HepG2 (cell line): ENCODE measurements around the gene VPS25. TPM values are rescaled to one million over a fixed set of nuclear protein-coding genes. Genes with fewer than 3 reads are reported as not detected.

Experiments used
- ARID5B ChIP-seq: IDR thresholded peaks from 2 replicates; pipeline ENCODE4 v1.4.0; 2020; ENCODE audit warnings: mild to moderate bottlenecking, missing genetic modification reagents
- BRCA1 ChIP-seq: sonication (generic); formaldehyde crosslinking; IDR thresholded peaks from 2 replicates; pipeline ENCODE4 v1.4.0; 2020; ENCODE audit warnings: missing genetic modification reagents
- CBX5 ChIP-seq: sonication (generic); formaldehyde crosslinking; IDR thresholded peaks from 2 replicates; pipeline ENCODE4 v1.4.0; 2020; ENCODE audit warnings: missing genetic modification reagents, borderline replicate concordance
- CCDC6 ChIP-seq: sonication (generic); formaldehyde crosslinking; IDR thresholded peaks from 2 replicates; pipeline ENCODE4 v1.8.1; 2022; ENCODE audit warnings: mild to moderate bottlenecking, missing genetic modification reagents, moderate library complexity
- HDAC6 ChIP-seq: fragments of 200-600 bp; sonication (generic); IDR thresholded peaks from 2 replicates; pipeline ENCODE4 v1.7.0; 2017; ENCODE audit warnings: mild to moderate bottlenecking, antibody characterized with exemption, low read length, low read depth
- MED8 ChIP-seq: sonication (generic); formaldehyde crosslinking; IDR thresholded peaks from 2 replicates; pipeline ENCODE4 v1.8.1; 2023; ENCODE audit warnings: mild to moderate bottlenecking, missing genetic modification reagents; ENCODE audit not compliant: insufficient replicate concordance
- MXD4 ChIP-seq: IDR thresholded peaks from 2 replicates; pipeline ENCODE4 v1.6.1; 2016; ENCODE audit warnings: mild to moderate bottlenecking, missing biosample characterization, missing genetic modification reagents
- RFX3 ChIP-seq: IDR thresholded peaks from 2 replicates; pipeline ENCODE4 v1.6.1; 2016; ENCODE audit warnings: missing biosample characterization, missing genetic modification reagents
- SATB2 ChIP-seq: sonication (generic); formaldehyde crosslinking; IDR thresholded peaks from 2 replicates; pipeline ENCODE4 v1.5.0; 2020; ENCODE audit warnings: missing genetic modification reagents
- SIX4 ChIP-seq: sonication (generic); formaldehyde crosslinking; IDR thresholded peaks from 2 replicates; pipeline ENCODE4 v1.4.0; 2020; ENCODE audit warnings: missing genetic modification reagents
- STAT5B ChIP-seq: sonication (generic); formaldehyde crosslinking; IDR thresholded peaks from 2 replicates; pipeline ENCODE4 v1.4.0; 2020; ENCODE audit warnings: missing genetic modification reagents
- ZBTB20 ChIP-seq: sonication (generic); formaldehyde crosslinking; IDR thresholded peaks from 2 replicates; pipeline ENCODE4 v1.8.1; 2023; ENCODE audit warnings: missing genetic modification reagents, low read depth, mild to moderate bottlenecking, borderline replicate concordance
- ZC3H13 ChIP-seq: sonication (generic); formaldehyde crosslinking; IDR thresholded peaks from 2 replicates; pipeline ENCODE4 v1.8.1; 2023; ENCODE audit warnings: mild to moderate bottlenecking, missing genetic modification reagents, moderate library complexity
- ZFP90 ChIP-seq: sonication (generic); formaldehyde crosslinking; IDR thresholded peaks from 2 replicates; pipeline ENCODE4 v1.8.0; 2022; ENCODE audit warnings: missing genetic modification reagents, mild to moderate bottlenecking, inconsistent platforms, borderline replicate concordance
- ZNF7 ChIP-seq: IDR thresholded peaks from 2 replicates; pipeline ENCODE4 v1.6.1; 2016; ENCODE audit warnings: missing biosample characterization, missing genetic modification reagents
- ZNF761 ChIP-seq: sonication (generic); formaldehyde crosslinking; conservative IDR thresholded peaks from 2 replicates; pipeline ENCODE4 v1.4.0; 2020; ENCODE audit warnings: mild to moderate bottlenecking, missing genetic modification reagents
- ZSCAN9 ChIP-seq: IDR thresholded peaks from 2 replicates; pipeline ENCODE4 v1.6.1; 2016; ENCODE audit warnings: borderline replicate concordance
- polyA plus RNA-seq, 8 experiments: library from polyadenylated mRNA; depleted of rRNA in 3 of 8; stranded (reverse) in 7 of 8; unstranded in 1 of 8; fragments of >200 nt; fragmentation: Illumina TruSeq in 4 of 8; extraction: Trizol in 4 of 8; gene quantifications; 2 replicates each; pipeline versions ENCODE4 v1.2.1 to v1.2.3, GENCODE V29; 2011 to 2016; ENCODE audit warnings: low read depth in 4 of 8, missing spikeins in 1 of 8, mixed read lengths in 1 of 8; ENCODE audit not compliant: insufficient read depth in 1 of 8
- total RNA-seq, 5 experiments: library from RNA; depleted of rRNA; stranded (reverse); fragments of >200 nt; fragmentation: Illumina TruSeq; extraction: Trizol; gene quantifications; 2 replicates each; pipeline ENCODE4 v1.2.3, GENCODE V29; 2016; ENCODE audit warnings: low read depth in 1 of 5
- TF ChIP-seq, protein P1 (sequence below): sonication (generic); formaldehyde crosslinking; conservative IDR thresholded peaks from 2 replicates; pipeline ENCODE4 v1.4.0; 2020; ENCODE audit warnings: missing genetic modification reagents
- TF ChIP-seq, protein P2 (sequence below): sonication (generic); formaldehyde crosslinking; IDR thresholded peaks from 2 replicates; pipeline ENCODE4 v1.9.0; 2021; ENCODE audit warnings: mild to moderate bottlenecking, missing genetic modification reagents

The VPS25 gene
- total and polyA plus RNA-seq, 2 of the 13 experiments (the other 11 are each of a cell fraction or from before 2014, with no cell fraction given), result 161 to 249 TPM

GRCh38 chr17:42773290-42774035 lies at the start of gene VPS25 (continued):
- TF ChIP-seq BRCA1 (CRISPR knock-in tag) (0 out of 2 replicates have a peak, but pooled peaks have one; percentile 59), RFX3 (peak; percentile 58; the same call in 1 of the 2 replicates), MED8 (peak; percentile 97), ZC3H13 (CRISPR knock-in tag) (peak; percentile 66; the same call in 1 of the 2 replicates), ZNF761 (0 out of 2 replicates have a peak, but pooled peaks have one; percentile 81), CBX5 (peak; percentile 98), MXD4 (CRISPR knock-in tag) (peak; percentile 91), ZBTB20 (CRISPR knock-in tag) (peak; percentile 60; the same call in 1 of the 2 replicates), ZFP90 (CRISPR knock-in tag) (peak; percentile 98), SATB2 (peak; percentile 88), HDAC6 (no peak), ZSCAN9 (CRISPR knock-in tag) (peak; percentile 98), STAT5B (CRISPR knock-in tag) (no peak), CCDC6 (CRISPR knock-in tag) (0 out of 2 replicates have a peak, but pooled peaks have one; percentile 47), ZNF7 (CRISPR knock-in tag) (peak; percentile 40; the same call in 1 of the 2 replicates), SIX4 (CRISPR knock-in tag) (peak; percentile 83), ARID5B (CRISPR knock-in tag) (peak; percentile 79)
- TF ChIP-seq, protein P1, sequence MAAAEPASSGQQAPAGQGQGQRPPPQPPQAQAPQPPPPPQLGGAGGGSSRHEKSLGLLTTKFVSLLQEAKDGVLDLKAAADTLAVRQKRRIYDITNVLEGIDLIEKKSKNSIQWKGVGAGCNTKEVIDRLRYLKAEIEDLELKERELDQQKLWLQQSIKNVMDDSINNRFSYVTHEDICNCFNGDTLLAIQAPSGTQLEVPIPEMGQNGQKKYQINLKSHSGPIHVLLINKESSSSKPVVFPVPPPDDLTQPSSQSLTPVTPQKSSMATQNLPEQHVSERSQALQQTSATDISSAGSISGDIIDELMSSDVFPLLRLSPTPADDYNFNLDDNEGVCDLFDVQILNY (CRISPR knock-in tag), result peak; percentile 7; the same call in 1 of the 2 replicates
- TF ChIP-seq, protein P2, sequence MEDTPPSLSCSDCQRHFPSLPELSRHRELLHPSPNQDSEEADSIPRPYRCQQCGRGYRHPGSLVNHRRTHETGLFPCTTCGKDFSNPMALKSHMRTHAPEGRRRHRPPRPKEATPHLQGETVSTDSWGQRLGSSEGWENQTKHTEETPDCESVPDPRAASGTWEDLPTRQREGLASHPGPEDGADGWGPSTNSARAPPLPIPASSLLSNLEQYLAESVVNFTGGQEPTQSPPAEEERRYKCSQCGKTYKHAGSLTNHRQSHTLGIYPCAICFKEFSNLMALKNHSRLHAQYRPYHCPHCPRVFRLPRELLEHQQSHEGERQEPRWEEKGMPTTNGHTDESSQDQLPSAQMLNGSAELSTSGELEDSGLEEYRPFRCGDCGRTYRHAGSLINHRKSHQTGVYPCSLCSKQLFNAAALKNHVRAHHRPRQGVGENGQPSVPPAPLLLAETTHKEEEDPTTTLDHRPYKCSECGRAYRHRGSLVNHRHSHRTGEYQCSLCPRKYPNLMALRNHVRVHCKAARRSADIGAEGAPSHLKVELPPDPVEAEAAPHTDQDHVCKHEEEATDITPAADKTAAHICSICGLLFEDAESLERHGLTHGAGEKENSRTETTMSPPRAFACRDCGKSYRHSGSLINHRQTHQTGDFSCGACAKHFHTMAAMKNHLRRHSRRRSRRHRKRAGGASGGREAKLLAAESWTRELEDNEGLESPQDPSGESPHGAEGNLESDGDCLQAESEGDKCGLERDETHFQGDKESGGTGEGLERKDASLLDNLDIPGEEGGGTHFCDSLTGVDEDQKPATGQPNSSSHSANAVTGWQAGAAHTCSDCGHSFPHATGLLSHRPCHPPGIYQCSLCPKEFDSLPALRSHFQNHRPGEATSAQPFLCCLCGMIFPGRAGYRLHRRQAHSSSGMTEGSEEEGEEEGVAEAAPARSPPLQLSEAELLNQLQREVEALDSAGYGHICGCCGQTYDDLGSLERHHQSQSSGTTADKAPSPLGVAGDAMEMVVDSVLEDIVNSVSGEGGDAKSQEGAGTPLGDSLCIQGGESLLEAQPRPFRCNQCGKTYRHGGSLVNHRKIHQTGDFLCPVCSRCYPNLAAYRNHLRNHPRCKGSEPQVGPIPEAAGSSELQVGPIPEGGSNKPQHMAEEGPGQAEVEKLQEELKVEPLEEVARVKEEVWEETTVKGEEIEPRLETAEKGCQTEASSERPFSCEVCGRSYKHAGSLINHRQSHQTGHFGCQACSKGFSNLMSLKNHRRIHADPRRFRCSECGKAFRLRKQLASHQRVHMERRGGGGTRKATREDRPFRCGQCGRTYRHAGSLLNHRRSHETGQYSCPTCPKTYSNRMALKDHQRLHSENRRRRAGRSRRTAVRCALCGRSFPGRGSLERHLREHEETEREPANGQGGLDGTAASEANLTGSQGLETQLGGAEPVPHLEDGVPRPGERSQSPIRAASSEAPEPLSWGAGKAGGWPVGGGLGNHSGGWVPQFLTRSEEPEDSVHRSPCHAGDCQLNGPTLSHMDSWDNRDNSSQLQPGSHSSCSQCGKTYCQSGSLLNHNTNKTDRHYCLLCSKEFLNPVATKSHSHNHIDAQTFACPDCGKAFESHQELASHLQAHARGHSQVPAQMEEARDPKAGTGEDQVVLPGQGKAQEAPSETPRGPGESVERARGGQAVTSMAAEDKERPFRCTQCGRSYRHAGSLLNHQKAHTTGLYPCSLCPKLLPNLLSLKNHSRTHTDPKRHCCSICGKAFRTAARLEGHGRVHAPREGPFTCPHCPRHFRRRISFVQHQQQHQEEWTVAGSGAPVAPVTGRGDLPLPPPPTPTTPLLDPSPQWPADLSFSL (CRISPR knock-in tag), result no peak
